ENCODE results near the gene PNPLA6.

The PNPLA6 gene

DNA sequence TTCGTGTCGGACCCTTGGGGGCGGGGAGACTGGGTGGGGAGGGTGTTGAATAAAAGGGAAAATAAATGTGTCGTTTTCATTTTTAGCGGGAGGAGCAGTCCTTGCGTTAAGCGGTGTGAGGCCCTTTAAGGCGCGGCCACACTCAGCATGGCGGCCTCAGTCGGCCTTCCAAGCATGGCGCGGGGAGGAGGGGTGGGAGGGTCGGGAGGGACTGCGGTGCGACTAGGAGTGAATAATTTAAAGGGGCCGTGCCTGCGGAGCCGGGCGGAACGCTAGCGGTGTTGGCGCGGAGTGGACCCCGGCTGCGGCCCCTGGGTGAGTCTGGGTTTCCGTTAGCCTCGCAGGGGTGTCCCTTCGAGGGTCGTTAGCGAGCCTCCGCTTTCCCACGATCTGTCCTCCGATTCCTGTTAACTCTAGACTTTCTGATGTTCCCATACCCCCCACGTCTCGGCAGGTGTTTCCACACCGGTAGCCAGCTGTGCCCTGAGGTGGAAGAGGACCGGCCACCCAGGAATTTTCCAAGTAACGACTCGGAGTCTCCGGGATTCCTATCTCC, 1.5 kb upstream of the PNPLA6 start:
- TF ChIP-seq POLR2AphosphoS5 (IDR thresholded peaks at IDR 0.05; ENCODE audit: low read depth, low read length): peak; percentile 51
- TF ChIP-seq REST (IDR thresholded peaks at IDR 0.05; ENCODE audit: insufficient read depth in 1 of 2, low read depth in 2 of 2, low read length in 2 of 2): no peak
- TF ChIP-seq SIN3A (IDR thresholded peaks at IDR 0.05; ENCODE audit: borderline replicate concordance, insufficient read depth, low read length): peak; percentile 61; the same call in 1 of the 2 replicates
- TF ChIP-seq TAF1 (IDR thresholded peaks at IDR 0.05; ENCODE audit: borderline replicate concordance, insufficient read depth, low read length): no peak

DNA sequence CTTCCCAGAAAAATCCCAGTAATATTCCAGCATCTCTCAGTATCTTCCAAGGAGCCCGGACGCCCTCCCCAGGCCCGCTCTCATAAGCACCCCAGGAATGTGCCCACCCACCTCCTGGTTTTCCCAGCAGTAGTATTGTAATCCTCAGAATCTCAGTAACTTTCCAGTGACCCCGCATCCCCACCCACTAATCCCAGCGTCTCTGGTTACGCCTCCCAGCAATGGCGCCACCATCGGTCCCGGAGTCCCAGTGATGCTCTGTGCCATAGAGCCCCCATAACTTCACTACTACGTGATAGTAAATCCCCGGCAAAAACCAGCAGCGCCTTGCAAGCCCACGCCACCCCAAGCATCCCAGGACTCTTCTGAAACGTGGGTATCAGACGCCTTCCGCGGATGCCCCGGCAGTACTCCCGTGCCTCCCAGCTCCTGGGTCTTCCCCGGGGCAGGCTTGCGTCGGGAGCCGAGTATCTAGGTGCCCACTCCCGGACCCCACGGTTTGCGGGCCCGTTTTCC, 928 bp upstream of the PNPLA6 start:
- TF ChIP-seq TAF1 (IDR thresholded peaks at IDR 0.05; ENCODE audit: borderline replicate concordance, insufficient read depth, low read length) (peak; percentile 47; the same call in 1 of the 2 replicates), SIN3A (IDR thresholded peaks at IDR 0.05; ENCODE audit: borderline replicate concordance, insufficient read depth, low read length) (0 out of 2 replicates have a peak, but pooled peaks have one; percentile 34), REST (IDR thresholded peaks at IDR 0.05; ENCODE audit: insufficient read depth in 1 of 2, low read depth in 2 of 2, low read length in 2 of 2) (no peak)

- TF ChIP-seq REST (IDR thresholded peaks at IDR 0.05; ENCODE audit: insufficient read depth in 1 of 2, low read depth in 2 of 2, low read length in 2 of 2): no peak
- TF ChIP-seq TAF1 (IDR thresholded peaks at IDR 0.05; ENCODE audit: borderline replicate concordance, insufficient read depth, low read length): no peak
These were observed 630 bp downstream of the PNPLA6 start for GRCh38 chr19:7535998-7536695.

- TF ChIP-seq POLR2AphosphoS5 (IDR thresholded peaks at IDR 0.05; ENCODE audit: low read depth, low read length): no peak
- TF ChIP-seq SIN3A (IDR thresholded peaks at IDR 0.05; ENCODE audit: borderline replicate concordance, insufficient read depth, low read length): no peak
- TF ChIP-seq FOXP2 (optimal IDR thresholded peaks at IDR 0.05; ENCODE audit: borderline replicate concordance, extremely low read depth, extremely low read length, insufficient read depth): no peak
- TF ChIP-seq REST (IDR thresholded peaks at IDR 0.05; ENCODE audit: insufficient read depth in 1 of 2, low read depth in 2 of 2, low read length in 2 of 2): no peak
- TF ChIP-seq TAF1 (IDR thresholded peaks at IDR 0.05; ENCODE audit: borderline replicate concordance, insufficient read depth, low read length): no peak
These were observed 4.4 kb downstream of the PNPLA6 start for GRCh38 chr19:7539827-7540425.

Measured in PFSK-1 (cell line).